HG03432 (cell line): ENCODE data around the gene DOCK10.

ENCODE experiments used
- ATAC-seq: cut with Tn5 transposase; IDR thresholded peaks from one replicate; pipeline ENCODE4 v1.9.1; 2021; ENCODE audit warnings: mild to moderate bottlenecking, moderate library complexity; ENCODE audit not compliant: unreplicated experiment

DOCK10 gene

GRCh38 chr2:225013425-225014365, 28.6 kb downstream of the DOCK10 start:
- ATAC-seq: no peak

DNA sequence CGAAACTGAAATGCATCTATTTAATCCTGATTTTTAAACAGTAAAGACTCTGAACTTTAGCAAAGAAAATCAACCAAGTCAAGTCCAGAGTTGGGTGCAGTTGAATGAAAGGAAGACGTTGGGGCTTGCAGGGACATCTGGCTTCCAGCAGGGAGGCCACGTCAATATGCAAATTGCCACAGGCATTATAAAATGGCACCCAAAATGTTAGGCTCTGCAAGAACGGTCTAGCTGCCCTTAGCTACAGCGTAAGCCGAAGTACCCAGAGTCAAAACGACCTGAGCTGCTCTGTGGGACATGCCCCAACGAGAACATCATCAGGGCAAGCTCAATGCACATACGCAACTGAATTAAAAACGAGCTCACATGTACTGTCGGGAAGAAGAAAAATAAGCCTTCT, 30.7 kb downstream of the DOCK10 start:
- ATAC-seq: no peak

DNA sequence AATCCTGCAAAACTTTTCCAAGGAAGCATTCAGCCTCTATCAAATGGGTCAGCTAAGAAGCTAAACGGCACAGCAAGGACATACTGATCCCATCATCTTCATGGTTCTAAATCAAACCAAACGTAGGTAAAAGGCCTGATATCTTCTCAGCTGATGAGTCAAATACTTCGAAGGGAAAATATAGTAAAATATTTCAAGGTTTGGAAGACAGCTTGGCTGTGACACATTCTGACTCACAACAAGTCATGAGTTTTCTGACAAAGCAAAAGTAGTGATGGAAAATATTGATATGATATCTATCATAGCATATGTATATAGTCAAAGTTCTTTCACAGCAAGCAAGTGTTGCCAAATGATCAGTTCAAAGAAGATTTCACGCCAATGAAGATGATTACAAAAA, 31.5 kb downstream of the DOCK10 start:
- no peak for ATAC-seq

- ATAC-seq: peak; percentile 25
Measured at GRCh38 chr2:225009768-225010167, 32.5 kb downstream of the DOCK10 start.

DNA sequence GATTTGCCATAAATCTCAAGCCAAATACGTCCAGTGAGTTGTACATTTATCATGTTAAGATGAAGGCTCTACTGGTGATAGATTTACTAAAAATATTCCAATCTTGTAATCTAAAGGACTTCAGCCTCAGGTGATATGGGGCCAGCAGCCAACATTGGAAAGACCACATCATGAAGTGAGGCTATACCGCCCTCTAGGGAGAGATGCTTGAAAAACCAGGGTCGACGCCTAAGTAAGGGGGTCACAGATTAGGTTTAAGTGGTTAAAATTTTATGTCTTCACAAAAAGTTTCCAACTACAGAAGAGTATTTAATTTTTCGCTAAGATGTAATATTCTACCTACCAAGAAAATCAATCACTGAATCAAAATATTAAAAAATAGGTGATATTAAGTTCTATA, 33.3 kb downstream of the DOCK10 start:
- ATAC-seq: peak; percentile 25

- ATAC-seq: peak; percentile 80
Measured at GRCh38 chr2:225008179-225008856, 34.0 kb downstream of the DOCK10 start.

- ATAC-seq: no peak
Measured at GRCh38 chr2:225006730-225007129, 35.5 kb downstream of the DOCK10 start.

DNA sequence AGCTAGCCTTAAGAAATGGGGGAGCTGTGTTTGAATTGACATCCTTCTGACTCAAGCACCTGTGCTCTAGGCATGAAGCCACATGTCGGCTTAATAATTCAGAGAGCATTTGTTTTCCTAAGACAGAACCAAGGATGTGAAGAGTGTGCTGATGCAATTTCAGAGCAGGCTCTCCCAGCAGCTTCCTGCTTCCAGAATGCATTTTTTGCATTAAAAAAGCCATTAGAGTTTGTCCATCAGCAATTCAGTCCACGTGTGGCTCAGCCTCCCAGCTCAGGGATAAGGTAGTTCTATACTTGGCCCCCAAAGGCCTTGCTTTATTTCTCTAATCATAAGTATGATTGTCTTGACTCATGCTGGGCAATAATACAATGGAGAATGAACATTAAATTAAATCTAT, 37.7 kb downstream of the DOCK10 start:
- no peak for ATAC-seq

- ATAC-seq: peak; percentile 95
Measured at GRCh38 chr2:225002656-225003045, 39.6 kb downstream of the DOCK10 start.

DNA sequence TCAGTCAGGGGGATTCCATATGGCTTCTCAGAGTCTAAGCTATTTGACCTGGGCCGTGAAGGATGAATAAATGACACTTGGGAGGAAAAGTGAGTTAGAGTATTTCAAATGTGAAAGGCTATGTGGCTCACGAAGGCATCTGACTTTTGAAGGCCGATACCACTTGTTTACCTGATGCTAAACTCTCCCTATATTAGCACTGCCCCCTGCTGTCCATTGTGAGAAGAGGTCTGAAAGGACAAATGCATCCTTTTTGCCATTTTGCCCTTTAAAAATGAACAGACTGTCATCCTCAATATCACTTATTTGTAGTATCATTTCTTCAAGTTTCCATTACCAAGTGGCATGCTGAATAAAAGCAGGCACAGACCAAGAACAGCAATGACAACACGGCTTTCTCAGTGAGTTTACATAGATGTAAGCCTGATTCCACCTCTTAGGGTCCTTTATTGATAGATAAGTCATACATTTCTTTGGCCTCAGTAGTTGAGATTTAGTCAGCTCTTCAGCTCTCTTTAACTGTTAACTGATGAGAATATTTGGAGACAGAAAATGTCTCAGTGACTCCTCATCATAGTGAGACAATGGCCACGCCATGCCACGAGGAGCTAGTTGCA, 40.1 kb downstream of the DOCK10 start:
- peak; percentile 69 for ATAC-seq

DNA sequence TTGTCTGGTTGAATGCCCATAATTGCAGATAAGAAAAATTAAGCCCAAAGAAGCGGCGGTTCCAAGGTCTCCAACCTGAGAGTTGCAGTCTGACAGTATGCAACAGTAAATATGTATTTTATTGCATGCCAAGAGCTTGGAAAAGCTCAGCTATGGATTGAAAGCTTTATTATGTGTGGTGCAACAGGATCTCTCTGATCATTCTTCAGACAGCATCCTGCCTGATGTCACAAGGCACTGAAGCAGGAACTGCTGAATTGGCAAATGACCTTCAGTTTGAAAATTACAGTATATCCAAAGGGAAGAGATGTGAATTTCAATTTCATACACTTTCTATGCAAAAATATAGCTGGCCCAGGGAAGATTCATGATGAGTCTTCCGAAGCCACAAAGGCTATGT, 42.5 kb downstream of the DOCK10 start:
- ATAC-seq: no peak

DNA sequence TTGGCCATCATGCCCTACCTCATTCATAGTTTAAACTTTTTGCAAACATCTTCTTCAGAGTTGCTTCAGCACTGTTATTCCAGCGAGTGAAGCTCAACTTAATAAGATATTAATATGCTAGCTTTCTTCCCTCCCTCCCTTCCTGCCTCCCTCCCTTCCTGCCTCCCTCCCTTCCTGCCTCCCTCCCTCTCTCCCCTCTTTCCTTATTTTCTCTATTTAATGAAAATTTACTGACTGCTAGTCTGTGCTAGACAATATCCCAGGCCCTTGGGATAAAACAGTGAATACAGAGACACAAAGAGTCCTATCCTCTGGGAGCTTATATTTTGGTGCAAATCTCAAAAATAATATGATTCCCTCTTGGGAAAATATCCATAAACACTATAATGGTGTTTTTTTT, 42.9 kb downstream of the DOCK10 start:
- no peak for ATAC-seq

DNA sequence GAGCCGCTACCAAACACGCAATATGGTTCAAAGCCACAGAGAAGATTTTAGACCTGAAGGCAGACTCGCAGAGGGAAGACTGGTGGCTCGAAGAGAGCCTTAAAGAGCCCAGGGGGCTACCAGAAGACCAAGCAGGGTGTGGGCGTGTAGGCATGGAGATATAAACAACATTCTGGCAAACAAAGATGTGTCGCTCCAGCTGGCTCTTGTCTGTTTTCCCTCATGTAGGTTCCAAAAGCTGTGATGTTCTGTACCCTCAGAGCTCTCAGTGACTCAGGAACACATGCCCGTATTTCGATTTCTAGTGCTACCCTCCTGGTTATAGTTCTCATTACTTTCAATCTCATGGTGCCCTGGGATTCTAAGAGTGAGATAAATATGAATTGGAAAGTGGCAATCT, 44.5 kb downstream of the DOCK10 start:
- no peak for ATAC-seq

DNA sequence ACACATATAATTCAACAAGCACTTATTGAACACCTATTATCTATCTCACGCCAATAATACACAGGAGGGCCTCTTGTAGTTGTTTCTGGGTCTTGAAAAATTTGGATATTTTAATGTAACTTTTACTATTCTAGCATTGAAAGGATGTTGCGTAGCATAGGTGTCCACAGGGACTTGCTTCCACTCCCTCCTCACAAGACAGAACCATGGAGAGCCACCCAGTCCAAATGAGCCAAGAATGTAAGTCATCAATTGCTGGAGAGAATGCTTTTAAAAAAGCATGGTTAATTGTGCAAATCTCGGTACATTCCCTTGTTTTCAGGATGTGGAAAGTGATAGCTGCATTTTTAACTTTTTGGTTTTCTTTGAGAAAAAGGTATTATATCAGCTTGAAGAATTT, 46.8 kb downstream of the DOCK10 start:
- no peak for ATAC-seq

DNA sequence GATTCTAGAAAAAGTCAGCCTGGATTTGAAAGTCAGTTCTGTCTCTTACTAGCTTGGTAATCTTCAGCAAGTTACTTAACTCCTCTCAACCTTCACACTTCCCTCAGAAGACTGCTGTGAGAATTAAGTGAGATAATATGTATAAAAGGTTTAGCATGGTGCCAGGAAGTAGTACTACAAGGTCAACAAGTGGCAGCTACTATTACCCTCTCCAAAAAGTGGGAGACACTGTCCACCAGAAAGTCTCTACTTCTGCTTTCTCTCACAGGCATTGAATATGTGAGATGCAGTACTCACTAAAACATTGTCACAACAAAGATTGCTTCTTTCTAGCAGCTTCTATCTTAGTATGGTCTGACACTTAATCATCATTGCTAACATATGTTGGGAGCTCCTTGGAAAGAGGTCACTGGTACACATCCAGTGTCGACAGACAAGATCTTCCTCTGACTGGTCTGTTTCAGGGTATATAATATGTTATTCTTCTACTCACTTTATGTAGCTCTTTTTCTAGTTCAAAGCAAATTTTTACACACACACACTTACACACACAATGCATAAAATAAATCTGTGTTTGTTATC, 47.9 kb downstream of the DOCK10 start:
- ATAC-seq: no peak

GRCh38 chr2:224990710-224991109, 51.6 kb downstream of the DOCK10 start:
- ATAC-seq: no peak

DNA sequence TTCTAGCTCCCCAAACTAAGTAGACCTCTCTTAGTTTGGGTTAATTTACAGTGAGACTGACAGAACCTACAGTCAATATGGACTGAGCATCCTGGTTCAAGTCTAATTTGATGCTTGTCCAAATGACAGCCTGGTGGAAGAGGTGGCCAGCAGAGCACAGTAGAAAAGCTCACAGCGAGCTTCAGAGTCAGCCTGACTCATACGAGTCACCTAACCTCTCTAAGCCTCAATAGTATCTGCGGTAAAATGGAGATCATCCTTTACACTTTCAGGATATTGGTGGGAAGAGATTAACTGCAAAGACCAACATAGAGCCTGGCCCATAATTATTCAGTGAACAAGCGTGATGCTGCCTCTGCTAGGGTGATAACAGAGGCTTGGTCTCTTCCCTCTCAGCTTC, 54.5 kb downstream of the DOCK10 start:
- ATAC-seq: no peak

DNA sequence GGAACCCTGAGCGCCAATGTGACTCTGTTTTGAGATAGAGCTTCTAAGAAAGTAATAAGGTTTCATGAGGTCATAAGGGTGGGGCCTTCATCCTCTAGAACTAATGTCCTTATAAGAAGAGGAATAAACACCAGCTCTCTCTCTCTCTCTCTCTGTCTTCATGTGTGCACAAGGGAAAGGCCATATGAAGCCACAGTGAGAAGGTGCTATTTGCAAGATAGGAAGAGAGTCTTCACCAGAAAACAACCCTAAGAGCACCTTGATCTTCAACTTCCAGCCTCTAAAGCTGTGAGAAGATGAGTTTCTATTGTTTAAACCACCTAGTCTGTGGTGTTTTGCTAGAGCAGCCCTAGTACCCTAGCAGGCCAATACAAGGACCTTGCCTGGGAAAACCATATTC, 55.8 kb downstream of the DOCK10 start:
- no peak for ATAC-seq

GRCh38 chr2:224984637-224985036, 57.6 kb downstream of the DOCK10 start:
- peak; percentile 38 for ATAC-seq

DNA sequence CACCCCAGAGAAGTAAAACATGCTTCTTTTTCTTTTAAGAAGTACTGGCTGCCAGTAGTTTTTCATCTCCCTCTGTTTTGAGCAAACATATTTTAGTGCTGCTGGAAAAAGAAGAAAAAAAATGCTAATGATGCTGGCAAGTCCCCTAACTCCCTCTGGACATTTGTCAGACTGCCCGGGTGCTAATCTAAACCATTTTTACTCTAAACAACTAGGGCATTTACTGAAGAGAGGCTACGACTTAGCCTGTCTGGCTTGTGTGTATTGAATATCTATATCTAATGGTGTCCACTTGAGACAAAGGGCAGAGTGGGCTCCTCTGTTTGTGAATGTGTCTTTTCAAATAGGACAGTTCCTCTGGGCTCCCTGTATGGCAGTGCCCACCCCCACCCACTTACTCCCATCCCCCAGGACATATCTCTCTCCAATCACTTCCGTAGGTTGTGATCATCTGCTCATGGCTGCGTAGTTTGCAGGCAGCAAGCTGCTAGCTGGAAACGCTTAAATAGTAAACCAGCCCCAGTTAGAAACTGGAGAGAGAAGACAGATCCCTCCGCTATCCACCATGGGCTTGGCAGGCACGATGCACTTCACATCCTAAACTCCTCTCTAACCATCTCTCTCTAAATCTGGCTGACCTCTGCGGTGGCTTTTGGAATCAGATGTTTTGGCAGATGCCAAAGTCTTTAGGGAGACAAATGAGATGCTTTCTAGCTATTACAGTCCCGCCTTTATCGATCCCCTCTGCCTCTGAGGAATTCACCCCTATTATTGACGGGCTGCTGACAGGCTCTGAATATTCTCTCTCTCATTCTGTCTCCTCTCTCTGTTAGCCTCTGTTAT, 58.3 kb downstream of the DOCK10 start:
- no peak for ATAC-seq
